ENCODE measurements around the gene PLEKHG2.

- no peak for TF ChIP-seq POLR2A (IDR thresholded peaks at IDR 0.05; ENCODE audit: low read depth)
- TF ChIP-seq CTCF (IDR thresholded peaks at IDR 0.05): no peak
- no peak for TF ChIP-seq POLR2AphosphoS5 (IDR thresholded peaks at IDR 0.05)
- TF ChIP-seq EP300 (IDR thresholded peaks at IDR 0.05): no peak
Measured at GRCh38 chr19:39471756-39472536, 59.5 kb downstream of the PLEKHG2 start.

Data from esophagus muscularis mucosa (tissue), 4 donors.